GM10847 (cell line): ENCODE data around the gene SMAD2.

ENCODE experiments used
- POLR2A ChIP-seq: IDR thresholded peaks from 2 replicates; pipeline ENCODE4 v1.6.1; 2011; ENCODE audit not compliant: insufficient read length; ENCODE audit errors: extremely low read depth

SMAD2 gene

GRCh38 chr18:47773931-47774330 lies 156.5 kb downstream of the SMAD2 start:
- no peak for TF ChIP-seq POLR2A

- no peak for TF ChIP-seq POLR2A
These were observed 157.8 kb downstream of the SMAD2 start for GRCh38 chr18:47772374-47773248.

GRCh38 chr18:47771922-47772321 lies 158.5 kb downstream of the SMAD2 start:
- no peak for TF ChIP-seq POLR2A

GRCh38 chr18:47767699-47768098 lies 162.8 kb downstream of the SMAD2 start:
- TF ChIP-seq POLR2A, result no peak
